Neural cell (in vitro differentiated cells): ENCODE data around the gene SLC24A3.

Experiments
- CTCF ChIP-seq: fragments of 450-650 bp; IDR thresholded peaks from 2 replicates; pipeline ENCODE4 v1.5.1; 2014; ENCODE audit warnings: antibody characterized with exemption, mild to moderate bottlenecking, moderate library complexity; ENCODE audit not compliant: poor library complexity, severe bottlenecking
- EP300 ChIP-seq: fragments of 450-650 bp; conservative IDR thresholded peaks from 2 replicates; pipeline ENCODE4 v1.6.1; 2014; ENCODE audit warnings: antibody characterized with exemption, mild to moderate bottlenecking, moderate library complexity; ENCODE audit not compliant: poor library complexity, severe bottlenecking

GRCh38 chr20:19540392-19540791, 327.9 kb downstream of the SLC24A3 start:
- TF ChIP-seq CTCF (no peak), EP300 (no peak)
